M059J (cell line): ENCODE results near the gene GMPPB. TPM values are rescaled to one million over a fixed set of nuclear protein-coding genes. Genes with fewer than 3 reads are reported as not detected.
A peak's percentile ranks its signal among the peaks of the same experiment; 100 is the strongest.

Experiments used
- DNase-seq: peaks from one replicate; pipeline ENCODE4 v3.0.0-alpha.2; 2012; ENCODE audit warnings: low read depth
- total RNA-seq: library from RNA; depleted of rRNA; stranded (reverse); fragments of >200 nt; shearing (Covaris generic); gene quantifications from 2 replicates; pipeline ENCODE4 v1.2.3, GENCODE V29; 2014; rRNA removed

GMPPB gene
- total RNA-seq = 20.4 and 39.4 TPM in 2 replicates

- peak; percentile 95 for DNase-seq
These were observed at the start of gene GMPPB for GRCh38 chr3:49723628-49724551. Gene GMPPB (minus strand): TSS chr3:49723951. CDS start chr3:49723726, 225 bp downstream.

GRCh38 chr3:49772703-49773102 lies 49.0 kb upstream of the GMPPB start:
- DNase-seq = no peak

- no peak for DNase-seq
These were observed 47.7 kb upstream of the GMPPB start for GRCh38 chr3:49771340-49771938.

GRCh38 chr3:49769926-49770325 lies 46.2 kb upstream of the GMPPB start:
- DNase-seq = no peak

GRCh38 chr3:49769286-49769915 lies 45.6 kb upstream of the GMPPB start:
- DNase-seq = no peak

- no peak for DNase-seq
These were observed 40.2 kb upstream of the GMPPB start for GRCh38 chr3:49763981-49764380.

- no peak for DNase-seq
These were observed 37.9 kb upstream of the GMPPB start for GRCh38 chr3:49761661-49762060.

GRCh38 chr3:49759226-49759625 lies 35.5 kb upstream of the GMPPB start:
- DNase-seq = no peak

GRCh38 chr3:49757197-49757596 lies 33.4 kb upstream of the GMPPB start:
- no peak for DNase-seq

GRCh38 chr3:49756036-49756435 lies 32.3 kb upstream of the GMPPB start:
- DNase-seq = no peak

- DNase-seq = no peak
These were observed 30.8 kb upstream of the GMPPB start for GRCh38 chr3:49754536-49754935.

- DNase-seq = no peak
These were observed 27.8 kb upstream of the GMPPB start for GRCh38 chr3:49751501-49751900.

- peak; percentile 84 for DNase-seq
These were observed 26.3 kb upstream of the GMPPB start for GRCh38 chr3:49750056-49750455.

- peak; percentile 9 for DNase-seq
These were observed 25.1 kb upstream of the GMPPB start for GRCh38 chr3:49748874-49749273.

- peak; percentile 96 for DNase-seq
These were observed 24.2 kb upstream of the GMPPB start for GRCh38 chr3:49747792-49748480.

- DNase-seq = peak; percentile 92
These were observed 22.2 kb upstream of the GMPPB start for GRCh38 chr3:49745986-49746385.

GRCh38 chr3:49740427-49740826 lies 16.7 kb upstream of the GMPPB start:
- no peak for DNase-seq

- no peak for DNase-seq
These were observed 14.4 kb upstream of the GMPPB start for GRCh38 chr3:49738067-49738713.

- DNase-seq = no peak
These were observed 11.0 kb upstream of the GMPPB start for GRCh38 chr3:49734752-49735151.

- DNase-seq = no peak
These were observed 9.8 kb upstream of the GMPPB start for GRCh38 chr3:49733551-49733950.

- DNase-seq = no peak
These were observed 8.8 kb upstream of the GMPPB start for GRCh38 chr3:49732597-49732996.
